Loucy (cell line): ENCODE measurements around the gene LMAN1L.

Source experiments
- H2AFZ ChIP-seq: fragments of 200-600 bp; sonication (generic); 2 replicates; pipeline ENCODE4 v1.6.0; 2016; ENCODE audit warnings: antibody characterized with exemption, mild to moderate bottlenecking, low read length, moderate library complexity
- H3F3A ChIP-seq: fragments of 200-600 bp; 2 replicates; pipeline ENCODE4 v1.6.0; 2016; ENCODE audit warnings: antibody characterized with exemption, low read depth, mild to moderate bottlenecking
- H3K27me3 ChIP-seq: fragments of 200-600 bp; sonication (generic); 2 replicates; pipeline ENCODE4 v1.6.1; 2014; ENCODE audit warnings: low read length, mild to moderate bottlenecking; ENCODE audit not compliant: insufficient read depth, poor library complexity, severe bottlenecking
- H3K36me3 ChIP-seq: fragments of 200-600 bp; sonication (generic); 2 replicates; pipeline ENCODE4 v1.6.1; 2016; ENCODE audit warnings: low read length; ENCODE audit not compliant: insufficient read depth
- H3K4me1 ChIP-seq: fragments of 200-600 bp; sonication (generic); 2 replicates; pipeline ENCODE4 v1.5.1; 2014; ENCODE audit warnings: low read length, mild to moderate bottlenecking; ENCODE audit not compliant: insufficient read depth, poor library complexity, severe bottlenecking
- H3K4me2 ChIP-seq: fragments of 200-600 bp; sonication (generic); 2 replicates; pipeline ENCODE4 v1.6.0; 2014; ENCODE audit warnings: antibody characterized with exemption, low read length, low read depth, mild to moderate bottlenecking; ENCODE audit not compliant: poor library complexity, severe bottlenecking
- H3K4me3 ChIP-seq: fragments of 200-600 bp; sonication (generic); 2 replicates; pipeline ENCODE4 v1.5.1; 2014; ENCODE audit warnings: low read length, mild to moderate bottlenecking, mixed read lengths; ENCODE audit not compliant: poor library complexity, severe bottlenecking
- H3K79me2 ChIP-seq: fragments of 200-600 bp; sonication (generic); 2 replicates; pipeline ENCODE4 v1.6.1; 2014; ENCODE audit warnings: low read length; ENCODE audit not compliant: insufficient read depth
- H3K9ac ChIP-seq: fragments of 200-600 bp; sonication (generic); 2 replicates; pipeline ENCODE4 v1.6.0; 2014; ENCODE audit warnings: mild to moderate bottlenecking, low read depth, low read length, moderate library complexity; ENCODE audit not compliant: poor library complexity, severe bottlenecking
- H3K9me2 ChIP-seq: fragments of 200-600 bp; sonication (generic); replicated peaks from 2 replicates; pipeline ENCODE4 v1.6.1; 2016; ENCODE audit warnings: low read depth, low read length, mixed read lengths
- H3K9me3 ChIP-seq: fragments of 200-600 bp; sonication (generic); 2 replicates; pipeline ENCODE4 v1.6.1; 2014; ENCODE audit warnings: mild to moderate bottlenecking, antibody characterized with exemption, low read length, low read depth; ENCODE audit not compliant: insufficient read depth
- H4K20me1 ChIP-seq: fragments of 200-600 bp; sonication (generic); 2 replicates; pipeline ENCODE4 v1.6.0; 2014; ENCODE audit warnings: antibody characterized with exemption, low read length, mild to moderate bottlenecking; ENCODE audit not compliant: insufficient read depth, poor library complexity, severe bottlenecking
- EZH2phosphoT487 ChIP-seq: fragments of 200-600 bp; IDR thresholded peaks from 2 replicates; pipeline ENCODE4 v1.6.1; 2018; ENCODE audit warnings: antibody characterized with exemption, mild to moderate bottlenecking, moderate library complexity, borderline replicate concordance
- TF ChIP-seq, protein P1 (sequence below): fragments of 200-600 bp; sonication (generic); conservative IDR thresholded peaks from 2 replicates; pipeline ENCODE4 v1.5.1; 2014; ENCODE audit warnings: mild to moderate bottlenecking, antibody characterized with exemption, low read length

The LMAN1L gene

DNA sequence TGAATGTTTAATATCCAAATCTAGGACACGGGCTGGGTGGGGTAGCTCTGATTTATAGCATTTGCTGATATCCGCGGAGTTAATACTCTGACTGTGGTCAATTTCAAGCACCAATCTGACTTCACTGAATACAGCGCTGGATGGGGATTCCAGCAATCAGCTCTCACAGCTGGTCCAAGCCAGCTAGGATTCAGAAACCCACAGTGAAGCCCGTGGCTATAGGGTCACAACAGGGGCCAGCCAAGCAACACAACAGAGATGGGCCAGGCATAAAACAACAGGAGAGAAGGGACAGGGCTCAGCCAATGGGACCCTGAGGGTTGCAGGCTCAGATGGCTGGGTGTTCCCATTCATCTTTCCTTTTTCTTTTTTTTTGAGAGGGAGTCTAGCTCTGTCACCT lies 5.4 kb upstream of the LMAN1L start:
- Histone ChIP-seq H3K79me2 (no peaks in the 10 kb centered on the region), H3K4me3 (no peak overlapping the region), H3K4me2 (no peak overlapping the region), H3F3A (peaks cover 3% of the 10 kb centered on the region; the same call in 1 of the 2 replicates), H3K9ac (no peak overlapping the region), H3K4me1 (no peaks in the 10 kb centered on the region), H3K36me3 (peaks cover 27% of the 10 kb centered on the region; the same call in 1 of the 2 replicates), H4K20me1 (no peaks in the 10 kb centered on the region), H3K9me2 (no peaks in the 10 kb centered on the region), H2AFZ (no peak overlapping the region), H3K27me3 (no peaks in the 10 kb centered on the region), H3K9me3 (no peaks in the 10 kb centered on the region)
- TF ChIP-seq EZH2phosphoT487: no peak
- TF ChIP-seq, protein P1, sequence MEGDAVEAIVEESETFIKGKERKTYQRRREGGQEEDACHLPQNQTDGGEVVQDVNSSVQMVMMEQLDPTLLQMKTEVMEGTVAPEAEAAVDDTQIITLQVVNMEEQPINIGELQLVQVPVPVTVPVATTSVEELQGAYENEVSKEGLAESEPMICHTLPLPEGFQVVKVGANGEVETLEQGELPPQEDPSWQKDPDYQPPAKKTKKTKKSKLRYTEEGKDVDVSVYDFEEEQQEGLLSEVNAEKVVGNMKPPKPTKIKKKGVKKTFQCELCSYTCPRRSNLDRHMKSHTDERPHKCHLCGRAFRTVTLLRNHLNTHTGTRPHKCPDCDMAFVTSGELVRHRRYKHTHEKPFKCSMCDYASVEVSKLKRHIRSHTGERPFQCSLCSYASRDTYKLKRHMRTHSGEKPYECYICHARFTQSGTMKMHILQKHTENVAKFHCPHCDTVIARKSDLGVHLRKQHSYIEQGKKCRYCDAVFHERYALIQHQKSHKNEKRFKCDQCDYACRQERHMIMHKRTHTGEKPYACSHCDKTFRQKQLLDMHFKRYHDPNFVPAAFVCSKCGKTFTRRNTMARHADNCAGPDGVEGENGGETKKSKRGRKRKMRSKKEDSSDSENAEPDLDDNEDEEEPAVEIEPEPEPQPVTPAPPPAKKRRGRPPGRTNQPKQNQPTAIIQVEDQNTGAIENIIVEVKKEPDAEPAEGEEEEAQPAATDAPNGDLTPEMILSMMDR: no peak

DNA sequence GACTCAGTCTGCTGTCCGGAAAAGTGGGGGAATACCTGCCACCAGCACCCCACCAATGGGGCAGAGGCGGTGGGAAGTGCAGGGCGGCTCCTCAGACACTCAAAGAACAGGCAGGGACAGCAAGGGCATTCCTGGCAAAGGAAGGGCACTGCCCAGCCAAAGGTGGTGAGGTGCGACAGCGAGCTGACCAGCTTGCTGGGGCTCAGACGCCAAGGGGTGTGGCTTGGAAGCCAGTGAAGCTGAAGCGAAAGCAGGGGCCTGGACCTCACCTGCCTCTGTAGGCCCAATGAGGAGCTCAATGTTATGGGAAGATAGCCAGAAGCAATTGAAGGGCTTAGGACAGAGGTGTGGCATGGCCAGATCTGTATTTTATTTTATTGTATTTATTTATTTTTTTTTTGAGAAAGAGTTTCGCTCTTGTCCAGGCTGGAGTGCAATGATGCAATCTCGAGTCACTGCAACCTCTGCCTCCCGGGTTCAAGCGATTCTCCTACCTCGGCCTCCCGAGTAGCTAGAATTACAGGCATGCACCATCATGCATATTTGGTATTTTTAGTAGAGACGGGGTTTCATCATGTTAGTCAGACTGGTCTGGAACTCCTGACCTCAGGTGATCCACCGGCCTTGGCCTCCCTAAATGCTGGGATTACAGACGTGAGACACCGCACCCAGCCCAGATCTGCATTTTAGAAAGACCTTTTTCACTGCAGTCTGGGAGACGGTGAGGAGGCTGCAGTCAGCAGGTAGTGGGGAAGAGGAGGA lies 4.4 kb upstream of the LMAN1L start:
- H3K27me3 ChIP-seq: no peaks in the 10 kb centered on the region
- H3K9me3 ChIP-seq: no peaks in the 10 kb centered on the region
- H3K36me3 ChIP-seq: peaks cover 17% of the 10 kb centered on the region; the same call in 1 of the 2 replicates
- H2AFZ ChIP-seq: no peak overlapping the region
- TF ChIP-seq, protein P1: no peak
- no peak for TF ChIP-seq EZH2phosphoT487
- H3K9ac ChIP-seq: no peak overlapping the region
- no peaks in the 10 kb centered on the region for H3K79me2 ChIP-seq
- H3K4me1 ChIP-seq: no peaks in the 10 kb centered on the region
- no peaks in the 10 kb centered on the region for H4K20me1 ChIP-seq
- no peaks in the 10 kb centered on the region for H3K9me2 ChIP-seq
- H3K4me3 ChIP-seq: no peak overlapping the region
- peaks cover 3% of the 10 kb centered on the region; the same call in 1 of the 2 replicates for H3F3A ChIP-seq
- no peak overlapping the region for H3K4me2 ChIP-seq

DNA sequence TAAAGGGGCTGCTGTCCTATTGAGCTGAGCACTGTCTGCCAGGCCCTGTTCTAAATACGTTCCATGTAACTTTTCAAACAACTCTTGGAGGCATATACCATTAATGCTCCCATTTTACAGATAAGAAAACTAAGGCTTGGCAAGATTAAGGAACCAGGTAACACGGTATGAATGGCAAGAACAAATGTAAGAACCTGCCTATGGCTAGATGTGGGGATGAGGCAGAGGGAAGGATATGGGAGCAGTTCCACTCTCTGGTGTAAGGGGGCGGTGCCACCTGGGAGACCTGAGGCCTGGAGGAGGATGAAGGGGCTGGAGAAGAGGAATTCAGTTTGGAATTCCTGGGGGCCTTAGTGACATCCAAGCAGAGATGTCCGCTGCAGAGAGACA lies 3.8 kb upstream of the LMAN1L start:
- Histone ChIP-seq H3K4me2 (no peak overlapping the region), H3K4me1 (no peaks in the 10 kb centered on the region), H3K79me2 (no peaks in the 10 kb centered on the region), H3K9ac (no peak overlapping the region), H4K20me1 (no peaks in the 10 kb centered on the region), H3K27me3 (no peaks in the 10 kb centered on the region), H3K36me3 (peaks cover 12% of the 10 kb centered on the region; the same call in 1 of the 2 replicates), H3K9me2 (no peaks in the 10 kb centered on the region), H2AFZ (no peak overlapping the region), H3K4me3 (no peak overlapping the region), H3F3A (peaks cover 3% of the 10 kb centered on the region; the same call in 1 of the 2 replicates), H3K9me3 (no peaks in the 10 kb centered on the region)
- TF ChIP-seq, protein P1: peak; percentile 30; the same call in 1 of the 2 replicates
- no peak for TF ChIP-seq EZH2phosphoT487
